AG20443 (cell line): Measurements from ENCODE around the gene PGAP2.
"Not testable (repeated sequence)": the region's sequence is repeated elsewhere in the genome, so short reads cannot be mapped to it uniquely, and the experiment has no call there.

Source experiments
- DNase-seq: peaks from one replicate; pipeline ENCODE4 v3.0.0; 2012; ENCODE audit warnings: low spot score, mixed read lengths

The PGAP2 gene

DNA sequence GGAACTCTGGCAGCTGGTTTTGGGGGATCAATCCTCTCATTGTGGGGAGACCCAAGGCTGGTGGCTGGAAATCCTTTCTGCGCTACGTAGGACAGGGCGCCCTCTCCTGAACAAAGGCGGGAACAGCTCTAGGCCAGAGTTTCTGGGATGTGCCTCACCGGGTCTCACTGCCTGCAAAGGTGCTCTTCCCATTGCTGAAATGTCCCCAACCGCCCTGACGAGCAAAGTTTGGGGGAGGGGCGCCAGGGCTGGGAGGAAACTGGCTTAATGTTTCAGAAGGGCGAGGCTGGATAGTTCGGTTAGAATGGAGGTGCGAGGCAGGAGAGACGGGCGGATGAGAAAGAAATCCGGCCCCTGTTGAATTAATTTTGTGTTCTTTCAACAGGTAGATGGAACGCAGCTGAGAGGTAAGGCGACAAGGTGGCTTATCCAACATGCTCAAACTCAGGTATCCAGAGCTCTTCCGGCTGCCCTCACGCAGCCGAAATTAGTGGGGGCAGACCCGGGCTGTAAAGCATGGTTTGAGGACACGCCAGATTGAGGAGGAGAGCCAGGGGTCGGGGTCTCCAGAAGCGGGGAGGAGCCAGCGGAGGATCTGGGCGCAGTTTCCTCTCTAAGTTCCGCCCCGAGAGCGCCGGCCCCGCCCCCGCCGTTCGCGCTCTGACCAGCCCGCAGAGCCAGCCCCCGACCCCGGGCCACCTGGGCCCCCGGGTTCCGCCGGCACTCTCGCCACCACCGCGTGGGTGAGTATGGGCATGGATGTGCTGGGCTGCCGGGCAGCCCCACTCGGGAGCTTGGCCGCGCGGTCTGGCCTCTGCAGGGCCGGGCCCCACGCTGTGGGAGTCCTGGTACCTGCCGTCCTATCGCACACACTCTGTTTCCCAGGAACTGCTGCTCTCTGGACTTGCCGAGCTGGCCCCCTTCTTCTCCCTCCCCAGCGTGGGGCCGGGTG, at the start of gene PGAP2:
TSS of gene PGAP2 (plus strand) at position 652 of the 952 bp plus-strand sequence. CDS start 2,700 bp downstream, outside the sequence.
- DNase-seq, result peak; percentile 82

DNA sequence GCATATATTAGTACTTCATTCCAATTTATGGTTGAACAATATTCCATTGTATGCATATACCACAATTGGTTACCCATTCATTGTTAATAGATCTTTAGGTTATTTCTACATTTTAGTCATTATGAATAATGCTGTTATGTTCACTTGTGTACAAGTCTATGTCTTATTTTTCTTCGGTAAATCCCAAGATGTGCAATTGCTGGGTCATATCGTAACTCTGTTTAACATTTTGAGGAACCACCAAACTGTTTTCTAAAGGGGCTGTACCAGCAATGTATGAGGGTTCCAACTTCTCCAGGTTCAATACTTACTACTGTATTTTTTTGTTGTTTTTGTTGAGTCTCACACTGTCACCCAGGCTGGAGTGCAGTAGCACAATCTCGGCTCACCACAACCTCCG, 44.1 kb upstream of the PGAP2 start:
- DNase-seq, result no peak

DNA sequence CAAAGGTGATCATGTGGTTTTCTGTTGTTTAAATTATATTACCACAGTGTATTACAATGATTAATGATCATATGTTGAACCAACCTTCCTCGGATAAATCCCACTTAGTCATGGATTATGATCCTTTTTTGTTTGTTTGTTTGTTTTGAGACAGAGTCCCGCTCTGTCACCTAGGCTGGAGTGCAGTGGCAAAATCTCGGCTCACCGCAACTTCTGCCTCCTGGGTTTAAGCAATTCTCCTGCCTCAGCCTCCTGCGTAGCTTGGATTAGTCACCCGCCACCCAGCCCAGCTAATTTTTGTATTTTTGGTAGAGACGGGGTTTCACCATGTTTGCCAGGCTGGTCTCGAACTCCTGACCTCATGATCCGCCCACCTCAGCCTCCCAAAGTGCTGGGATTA, 41.5 kb upstream of the PGAP2 start:
- not testable (repeated sequence) for DNase-seq

DNA sequence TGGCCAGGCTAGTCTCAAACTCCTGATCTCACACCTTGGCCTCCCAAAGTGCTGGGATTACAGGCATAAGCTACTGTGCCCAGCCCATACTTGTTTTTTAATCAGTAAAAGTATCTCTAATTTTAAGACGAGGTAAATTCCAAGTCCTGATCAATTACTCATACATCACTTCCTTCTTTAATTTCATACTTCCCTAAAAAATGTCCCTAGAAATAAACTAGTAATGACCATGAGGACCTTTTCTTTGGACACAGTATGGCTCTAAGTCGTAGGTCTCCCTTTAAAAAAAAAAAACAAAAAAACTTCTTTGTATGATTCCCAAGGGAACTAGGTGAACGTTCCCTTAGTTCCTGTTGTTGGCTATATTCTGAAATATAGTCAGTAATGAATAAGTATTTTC, 40.8 kb upstream of the PGAP2 start:
- no peak for DNase-seq

DNA sequence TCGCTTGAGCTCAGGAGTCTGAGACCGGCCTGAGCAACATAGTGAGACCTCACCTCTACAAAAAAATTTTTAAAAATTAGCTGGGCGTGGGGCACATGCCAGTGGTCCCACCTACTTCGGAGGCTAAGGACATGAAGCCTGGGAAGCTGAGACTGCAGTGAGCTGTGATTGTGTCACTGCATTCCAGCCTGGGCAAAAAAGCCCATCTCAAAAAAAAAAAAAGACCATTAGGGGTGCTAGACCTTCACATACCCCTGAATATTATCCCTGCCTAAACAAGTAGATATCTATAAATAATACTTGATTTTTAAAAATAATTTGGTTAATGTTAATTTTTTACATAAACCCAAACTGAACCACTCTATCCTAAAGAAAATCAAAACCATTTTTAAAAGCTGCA, 35.2 kb upstream of the PGAP2 start:
- DNase-seq, result no peak

DNA sequence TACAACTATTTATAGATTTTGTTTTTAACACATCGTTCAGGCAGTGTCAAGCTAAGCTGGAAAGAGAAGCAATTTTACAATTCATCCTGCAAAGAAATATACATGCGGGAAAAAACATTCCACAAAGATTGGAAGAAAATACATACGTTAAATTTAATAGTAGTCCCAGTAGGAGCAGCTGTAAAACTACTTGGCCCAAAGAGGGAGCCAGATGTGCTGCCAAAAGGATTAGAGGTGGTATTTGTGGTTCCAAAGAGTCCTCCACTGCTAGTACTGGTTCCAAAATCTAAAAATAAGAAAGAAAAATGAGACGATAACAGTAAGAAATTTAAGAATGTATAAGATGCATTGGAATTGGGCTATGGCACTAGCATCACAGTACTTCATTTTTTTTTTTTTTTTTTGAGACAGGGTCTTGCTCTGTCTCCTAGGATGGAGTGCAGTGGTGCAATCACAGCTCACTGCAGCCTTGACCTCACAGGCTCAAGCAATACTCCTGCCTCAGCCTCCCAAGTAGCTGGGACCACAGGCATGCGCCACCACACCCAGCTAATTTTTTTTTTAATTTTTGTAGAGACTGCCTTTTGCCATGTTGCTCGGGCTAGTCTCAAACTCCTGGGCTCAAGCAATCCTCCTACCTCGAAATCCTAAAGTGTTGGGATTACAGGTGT, 32.5 kb upstream of the PGAP2 start:
- no peak for DNase-seq

DNA sequence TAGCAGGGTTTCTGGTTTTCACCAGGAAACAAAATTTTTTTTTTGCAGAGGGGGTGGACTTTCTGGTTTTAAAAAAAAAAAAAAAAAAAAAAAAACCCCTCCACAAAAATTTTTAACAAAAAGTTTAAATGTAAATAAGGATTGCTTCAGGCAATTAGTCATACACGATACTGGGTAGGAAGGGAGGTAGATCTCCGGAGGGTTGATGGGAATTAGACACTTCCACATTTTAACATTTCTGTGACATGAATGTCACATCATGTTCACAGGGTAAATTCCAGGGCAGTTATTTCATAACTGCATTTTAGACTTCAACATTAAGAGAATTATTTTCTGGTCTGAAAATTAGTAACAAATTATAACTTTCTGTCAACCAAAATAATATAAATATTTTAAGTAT, 26.9 kb upstream of the PGAP2 start:
- peak; percentile 32 for DNase-seq

DNA sequence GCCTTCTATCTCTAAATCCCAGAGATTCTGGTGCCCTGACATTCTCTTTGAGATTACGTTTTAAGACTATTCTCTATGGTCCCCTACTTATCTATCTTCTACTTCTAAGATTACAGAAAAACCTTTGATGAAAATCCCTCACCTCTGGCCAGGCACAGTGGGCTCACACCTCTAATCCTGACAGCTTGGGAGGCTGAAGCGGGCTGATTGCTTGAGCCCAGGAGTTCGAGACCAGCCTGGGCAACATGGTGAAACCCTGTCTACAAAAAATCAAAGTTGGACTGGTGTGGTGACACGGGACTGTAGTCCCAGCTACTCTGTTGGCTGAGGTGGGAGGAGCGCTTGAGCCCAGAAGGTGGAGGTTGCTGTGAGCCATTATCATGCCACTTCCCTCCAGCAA, 25.4 kb upstream of the PGAP2 start:
- DNase-seq, result no peak

DNA sequence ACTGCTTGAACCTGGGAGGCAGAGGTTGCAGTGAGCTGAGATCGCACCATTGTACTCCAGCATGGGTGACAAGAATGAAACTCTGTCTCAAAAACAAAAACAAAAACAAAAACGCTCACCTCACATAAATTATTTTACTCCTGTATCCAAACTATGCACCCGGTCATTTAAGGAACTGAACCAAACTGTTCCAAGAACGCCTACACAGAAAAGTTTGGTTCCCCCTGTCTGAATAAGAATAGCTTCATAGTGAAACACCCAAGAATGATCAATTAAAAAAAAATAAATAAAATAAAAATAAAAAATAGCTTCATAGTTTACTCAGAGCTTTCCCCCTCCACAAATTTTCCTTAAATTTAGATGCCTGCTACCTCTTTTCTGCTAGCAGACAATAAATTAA, 24.7 kb upstream of the PGAP2 start:
- no peak for DNase-seq

DNA sequence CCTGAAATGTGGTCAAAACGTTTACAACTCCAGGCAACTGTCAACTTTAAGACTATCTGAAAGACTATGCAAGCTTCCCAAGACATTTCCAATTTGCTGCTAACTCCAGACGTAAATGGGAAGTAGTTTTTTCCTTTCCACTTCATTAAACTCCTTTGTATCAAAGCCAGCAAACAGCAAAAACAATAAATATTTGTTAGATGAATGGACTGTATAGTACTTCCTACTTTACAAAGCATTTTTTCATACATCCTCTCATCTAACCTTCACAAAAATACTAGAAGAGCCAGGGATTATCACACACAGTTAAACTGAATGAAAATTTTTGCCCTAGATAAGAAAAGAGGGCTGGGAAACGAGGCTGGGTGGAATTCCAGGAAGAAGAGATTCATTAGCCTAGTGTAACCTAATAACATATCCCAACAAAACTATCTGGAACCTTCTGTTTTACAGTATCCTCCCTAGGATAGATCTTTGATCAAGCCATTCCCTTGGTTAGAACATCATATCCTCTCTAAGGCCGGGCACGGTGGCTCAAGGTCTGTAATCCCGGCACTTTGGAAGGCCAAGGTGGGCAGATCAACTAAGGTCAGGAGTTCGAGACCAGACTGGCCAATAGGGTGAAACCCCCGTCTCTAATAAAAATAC, 21.5 kb upstream of the PGAP2 start:
- peak; percentile 13 for DNase-seq

DNA sequence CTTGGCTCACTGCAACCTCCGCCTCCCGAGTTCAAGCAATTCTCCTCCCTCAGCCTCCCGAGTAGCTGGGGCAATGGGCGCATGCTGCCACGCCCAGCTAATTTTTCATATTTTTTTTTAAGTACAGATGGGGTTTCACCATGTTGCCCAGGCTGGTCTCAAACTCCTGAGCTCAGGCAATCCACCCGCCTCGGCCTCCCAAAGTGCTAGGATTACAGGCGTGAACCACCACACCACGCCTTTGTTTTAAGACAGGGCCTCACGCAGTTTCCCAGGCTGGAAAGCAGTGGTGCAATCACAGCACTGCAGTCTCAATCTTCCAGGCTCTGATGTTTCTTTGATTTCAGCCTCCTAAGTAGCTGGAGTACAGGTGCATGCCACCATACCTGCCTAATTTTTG, 14.0 kb upstream of the PGAP2 start:
- DNase-seq, result not testable (repeated sequence)

DNA sequence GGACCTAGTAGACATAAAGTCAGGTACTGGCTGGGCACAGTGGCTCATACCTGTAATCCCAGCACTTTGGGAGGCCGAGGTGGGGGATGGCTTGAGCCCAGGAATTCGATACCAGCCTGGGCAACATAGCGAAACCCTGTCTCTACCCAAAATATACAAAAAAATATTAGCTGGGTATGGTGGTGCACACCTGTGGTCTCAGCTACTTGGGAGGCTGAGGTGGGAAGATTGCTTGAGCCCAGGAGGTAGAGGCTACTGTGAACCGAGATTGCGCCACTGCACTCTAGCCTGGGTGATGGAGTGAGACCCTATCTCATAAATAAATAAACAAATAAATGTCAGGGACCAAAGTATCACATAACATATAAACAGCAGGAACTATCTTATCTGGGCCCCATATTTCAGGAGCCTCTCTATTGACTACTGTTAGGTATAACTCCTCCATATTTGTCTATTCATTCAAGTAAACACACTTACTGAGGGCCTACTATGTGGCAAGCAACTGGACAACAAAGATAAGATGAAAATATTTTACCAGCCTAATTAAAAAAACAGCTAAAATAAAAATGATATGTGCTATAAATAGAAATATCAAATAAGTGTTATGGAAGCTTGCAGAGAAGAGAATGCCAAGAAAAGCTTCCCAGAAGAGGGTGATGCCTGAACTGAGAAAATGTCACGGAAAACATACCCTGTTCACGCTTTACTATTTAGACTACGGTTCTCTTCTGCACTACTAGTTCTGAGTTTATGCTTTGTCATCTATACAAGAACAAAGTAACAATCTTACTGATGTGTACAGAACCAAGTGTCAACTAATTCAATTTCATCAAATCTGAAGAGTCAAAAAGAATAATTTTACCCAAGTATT, 13.0 kb upstream of the PGAP2 start:
- no peak for DNase-seq

DNA sequence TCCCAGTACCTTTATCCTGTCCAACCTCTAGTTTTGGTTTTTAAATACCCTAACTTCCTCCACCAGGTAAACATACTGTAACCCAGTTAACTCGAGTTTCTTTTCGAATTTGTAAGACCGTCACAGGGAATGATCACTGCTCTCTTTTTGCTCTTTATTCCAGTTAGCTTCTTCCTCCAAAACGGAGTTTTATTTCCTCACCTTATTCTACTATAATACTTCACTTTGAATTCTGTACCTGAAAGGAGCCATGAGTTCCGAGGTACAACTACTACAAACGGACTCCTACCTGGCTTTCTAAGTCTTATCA, 12.4 kb upstream of the PGAP2 start:
- DNase-seq, result no peak

DNA sequence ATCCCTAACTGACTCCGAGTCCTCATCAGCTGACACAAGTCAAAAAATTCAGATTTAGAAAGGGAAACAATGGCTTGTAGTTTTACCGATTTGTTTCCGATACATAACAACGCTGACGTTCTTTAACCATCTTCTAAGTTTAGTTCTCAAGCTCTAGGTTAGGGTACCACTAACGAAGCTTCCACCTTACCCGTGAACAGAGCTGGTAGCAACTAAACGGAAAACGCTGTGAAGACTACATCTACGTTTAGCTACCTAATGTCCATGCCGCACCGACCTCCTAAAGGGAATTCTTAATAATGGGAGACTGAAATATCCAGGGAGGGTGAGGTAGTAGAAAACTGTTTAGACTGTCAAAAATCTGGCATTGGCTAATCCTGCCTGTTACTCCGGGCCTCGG, 12.0 kb upstream of the PGAP2 start:
- no peak for DNase-seq

DNA sequence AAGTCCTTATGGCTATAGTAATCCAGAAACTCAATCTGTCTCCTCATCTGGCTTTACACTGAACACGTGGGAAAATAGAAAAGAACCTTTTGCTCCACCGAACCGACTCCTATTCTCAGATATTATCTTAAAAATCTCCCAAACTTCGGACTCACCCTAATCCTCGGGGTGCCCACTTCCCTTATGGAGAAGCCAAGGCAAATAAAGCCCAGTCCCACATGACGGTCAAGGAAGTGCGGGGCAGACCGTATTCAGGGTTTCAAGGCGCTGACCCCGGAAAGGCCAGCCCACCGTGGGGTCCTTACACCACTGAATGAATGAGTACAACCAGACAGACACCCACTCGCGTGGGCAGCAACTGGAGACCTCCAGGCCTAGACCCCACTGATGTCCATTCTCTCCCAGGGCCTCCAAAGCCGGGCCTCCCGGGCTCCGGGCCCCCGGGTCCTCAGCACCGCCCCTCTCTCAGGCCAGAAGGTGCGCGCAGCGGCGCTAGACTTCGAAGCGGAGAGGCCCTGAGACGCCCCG, 11.5 kb upstream of the PGAP2 start:
- DNase-seq, result no peak

DNA sequence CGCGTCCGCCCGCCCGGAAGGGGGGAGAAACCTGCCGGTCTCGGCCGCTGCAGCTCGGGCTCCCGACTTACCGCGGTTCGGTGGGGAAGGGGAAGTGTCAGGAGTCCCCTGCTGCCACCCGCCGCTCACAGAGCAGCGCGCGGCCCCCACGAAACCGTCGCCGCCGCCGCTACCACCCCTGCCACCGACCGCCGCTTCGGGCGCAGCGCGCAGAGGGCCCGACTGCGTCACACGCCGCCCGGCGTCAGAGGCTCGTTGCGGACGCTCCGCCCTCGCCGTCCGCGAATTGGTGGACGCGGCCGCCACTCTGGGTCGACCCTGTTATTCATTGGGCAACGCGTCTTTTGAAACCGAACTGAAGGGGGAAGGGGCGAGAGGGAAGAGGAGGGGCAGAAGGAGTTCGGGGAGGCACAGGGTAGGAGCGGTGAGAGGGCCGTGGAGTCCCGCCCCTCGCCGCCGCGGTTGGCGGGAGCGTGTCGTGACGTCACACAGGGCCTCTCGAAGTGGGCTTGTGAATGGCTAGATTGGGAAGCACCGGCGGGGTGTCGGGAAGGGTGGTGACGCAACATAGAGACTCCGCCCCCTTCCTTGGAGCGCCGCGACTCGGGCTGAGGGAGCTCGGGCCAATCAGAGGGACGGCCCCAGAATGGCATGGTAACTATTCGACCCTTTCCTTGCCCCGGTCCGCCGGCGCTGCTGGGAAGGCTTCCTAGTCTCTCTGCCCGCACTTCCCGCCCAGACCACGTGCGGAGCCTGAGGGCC, 10.8 kb upstream of the PGAP2 start, which contains the start of gene NUP98:
TSS of gene NUP98 (minus strand) at position 226 of the 762 bp plus-strand sequence. CDS start 15,437 bp downstream, outside the sequence.
- DNase-seq, result peak; percentile 98

DNA sequence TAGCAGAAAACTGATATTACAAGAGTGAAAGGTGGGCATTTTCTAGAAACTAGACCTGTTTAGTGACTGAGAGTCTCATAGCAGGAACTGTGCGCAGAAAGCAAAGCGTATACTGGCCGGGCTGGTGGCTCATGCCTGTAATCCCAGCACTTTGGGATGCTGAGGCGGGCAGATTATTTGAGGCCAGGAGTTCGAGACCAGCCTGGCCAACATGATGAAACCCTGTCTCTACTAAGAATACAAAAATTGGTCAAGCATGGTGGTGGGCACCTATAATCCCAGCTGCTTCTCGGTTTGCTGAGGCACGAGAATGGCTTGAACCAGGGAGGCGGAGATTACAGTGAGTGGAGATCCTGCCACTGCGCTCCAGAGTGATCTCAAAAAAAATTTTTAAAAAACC, 9.2 kb upstream of the PGAP2 start:
- DNase-seq, result no peak

DNA sequence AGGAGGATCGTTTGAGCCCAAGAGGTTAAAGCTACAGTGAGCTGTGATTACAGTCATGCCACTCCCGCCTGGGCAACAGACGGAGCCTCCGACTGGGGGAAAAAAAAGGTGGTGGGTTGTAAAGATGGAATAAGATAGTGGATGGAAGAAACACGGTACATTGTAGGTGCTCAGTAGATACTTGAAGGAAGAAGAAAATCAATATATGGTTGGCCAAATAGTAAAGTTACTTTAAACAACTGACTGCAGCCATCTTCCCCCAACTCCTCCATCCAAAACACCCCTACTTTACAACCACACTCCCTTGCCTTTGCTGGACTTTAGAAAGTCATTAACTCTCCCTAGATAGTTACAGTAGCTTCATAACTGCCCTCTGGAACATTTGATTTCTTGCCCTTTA, 8.5 kb upstream of the PGAP2 start:
- DNase-seq, result no peak

DNA sequence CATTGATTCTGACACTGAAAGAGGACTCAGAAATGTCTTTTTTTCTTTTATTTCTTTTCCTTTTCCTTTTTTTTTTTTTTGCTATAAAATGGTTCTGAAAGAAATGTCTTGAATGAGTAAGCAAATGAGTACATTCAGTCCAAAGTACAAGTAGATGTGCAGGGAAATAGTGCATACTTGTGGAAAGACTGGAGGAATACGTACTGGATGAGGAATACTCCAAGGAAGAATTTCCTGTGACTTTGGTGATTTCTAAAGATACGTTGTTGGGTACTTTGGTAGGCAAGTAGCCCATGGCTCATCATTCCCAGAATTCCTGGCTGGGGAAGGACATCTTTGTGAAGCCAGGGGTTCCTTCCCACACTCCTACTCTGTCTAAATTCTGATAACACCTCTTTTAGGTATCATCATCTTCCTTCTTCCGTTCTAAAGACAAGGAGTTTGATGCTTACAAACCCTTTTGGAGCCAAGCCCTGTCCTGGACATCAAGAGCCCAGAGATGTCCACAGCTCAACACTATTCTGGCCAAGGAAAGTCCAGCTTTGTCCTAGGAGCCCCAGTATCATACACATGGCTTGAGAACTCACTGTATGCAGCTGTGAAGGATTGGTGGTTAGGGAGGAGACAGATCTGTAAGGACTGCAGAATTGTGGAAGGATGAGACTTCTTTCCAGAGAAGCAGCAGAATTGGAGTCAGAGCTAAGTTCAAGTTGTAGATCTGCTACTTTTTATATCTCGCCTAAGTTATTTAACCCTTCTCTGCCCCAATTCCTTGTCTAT, 6.2 kb upstream of the PGAP2 start:
- DNase-seq, result no peak
